T follicular helper cell (primary cell): ENCODE results near the gene ABCF2.

ENCODE experiments used
- DNase-seq: peaks from one replicate; pipeline ENCODE4 v3.0.0-alpha.2; 2020; ENCODE audit warnings: low read depth
- total RNA-seq, 2 experiments: gene quantifications; one replicate each; lab custom pipeline; 2026; lab: John Stamatoyannopoulos, UW

The ABCF2 gene
- total RNA-seq, result 27.3 to 75.9 reads per million in 2 experiments

- peak; percentile 97 for DNase-seq
Measured at GRCh38 chr7:151226875-151227782, at the start of gene ABCF2. ABCF2 (minus strand) TSS chr7:151227205; CDS start chr7:151226458, 747 bp downstream.

GRCh38 chr7:151275813-151276577 is 49.0 kb upstream of the ABCF2 start:
- no peak for DNase-seq

DNA sequence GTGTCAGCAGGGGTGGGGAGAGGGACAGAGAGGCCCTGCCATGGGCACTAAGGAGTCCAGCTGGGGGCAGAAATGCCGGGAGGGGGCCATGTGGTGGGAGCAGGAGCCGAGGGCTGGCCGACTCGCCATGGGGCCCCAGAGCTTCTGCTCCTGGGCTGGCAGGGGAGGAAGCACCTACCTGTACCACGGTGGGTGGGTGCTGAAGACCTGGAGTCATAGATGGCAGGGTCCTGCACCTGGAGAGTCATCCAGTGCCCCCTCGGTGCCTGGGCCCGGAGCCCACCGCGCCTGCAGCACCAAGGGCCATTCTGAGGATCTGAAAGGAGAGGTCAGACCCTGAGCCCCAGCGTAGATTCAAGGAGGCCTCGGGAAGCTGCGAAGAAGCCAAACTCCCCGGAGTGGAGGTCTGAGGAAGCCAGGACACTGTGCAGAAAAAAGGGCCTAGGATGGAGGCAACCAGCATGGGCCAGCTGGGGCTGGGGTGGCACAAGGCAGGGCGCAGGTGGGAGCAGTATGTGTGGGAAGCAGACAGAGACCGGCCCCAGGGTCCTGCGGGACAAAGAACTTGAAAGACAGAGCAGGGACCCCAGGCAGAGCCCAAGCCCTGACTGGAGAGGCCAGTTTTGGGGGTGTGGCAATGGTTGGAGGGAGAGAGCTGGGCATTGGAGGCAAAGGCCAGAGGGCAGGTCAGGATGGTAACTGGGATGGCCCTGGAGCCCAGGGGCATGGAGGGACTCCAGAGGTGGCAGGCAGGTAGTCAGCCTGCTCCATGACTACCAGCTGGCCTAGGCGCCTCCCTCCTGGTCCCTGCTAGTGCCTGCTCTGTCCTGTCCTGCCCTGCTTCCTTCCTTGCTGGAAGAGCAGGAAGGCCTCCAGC is 48.2 kb upstream of the ABCF2 start:
- DNase-seq, result no peak

GRCh38 chr7:151274396-151274795 is 47.4 kb upstream of the ABCF2 start:
- DNase-seq, result no peak

- no peak for DNase-seq
Measured at GRCh38 chr7:151273651-151274390, 46.8 kb upstream of the ABCF2 start.

- DNase-seq, result no peak
Measured at GRCh38 chr7:151272877-151273276, 45.9 kb upstream of the ABCF2 start.

DNA sequence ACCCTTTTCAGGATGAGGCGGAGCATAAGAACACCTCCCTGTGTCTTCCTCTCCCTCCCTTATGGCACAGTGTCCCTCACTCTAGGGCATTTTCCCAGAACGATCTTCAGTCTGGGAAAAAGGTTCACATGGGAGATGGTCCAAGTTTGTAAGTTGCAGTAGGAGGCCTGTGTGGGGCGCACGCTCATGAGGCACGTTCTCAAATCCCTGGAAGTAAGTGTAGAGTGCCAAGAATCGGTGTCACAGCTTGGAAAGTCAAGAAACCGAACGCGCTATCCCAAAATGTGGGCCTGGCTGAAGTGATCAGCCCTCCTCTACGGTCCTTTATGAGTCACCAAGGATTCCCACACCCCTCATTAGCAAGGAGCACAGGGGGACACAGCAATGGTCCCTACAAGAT is 45.4 kb upstream of the ABCF2 start:
- DNase-seq, result no peak

DNA sequence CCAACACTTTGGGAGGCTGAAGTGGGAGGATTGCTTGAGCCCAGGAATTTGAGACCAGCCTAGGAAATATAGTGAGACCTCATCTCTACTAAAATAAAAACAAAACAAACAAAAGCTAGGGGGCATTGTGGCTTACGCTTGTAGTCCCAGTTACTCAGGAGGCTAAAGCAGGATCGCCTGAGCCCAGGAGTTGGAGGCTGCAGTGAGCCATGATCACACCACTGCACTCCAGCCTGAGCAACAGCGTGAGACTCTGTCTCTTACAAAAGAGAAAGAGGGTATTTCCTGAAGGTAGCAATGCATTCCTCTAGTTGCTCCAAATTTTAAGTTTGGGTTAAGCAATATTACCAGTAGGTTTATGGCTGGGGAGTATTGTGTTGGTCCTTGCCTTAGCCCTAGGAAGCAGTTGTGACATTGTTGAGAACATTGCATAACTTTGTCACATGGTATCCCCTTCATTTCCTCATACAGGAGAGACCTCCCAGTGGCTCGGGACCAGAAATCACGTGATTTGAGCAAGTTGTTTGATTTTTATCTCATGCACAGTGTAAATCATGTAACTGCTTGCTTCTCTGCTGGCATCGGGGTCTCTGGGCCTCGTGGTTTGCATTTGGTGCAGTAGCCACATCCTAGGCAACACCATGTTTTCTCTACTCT is 44.8 kb upstream of the ABCF2 start:
- DNase-seq, result no peak

GRCh38 chr7:151269511-151269910 is 42.5 kb upstream of the ABCF2 start:
- no peak for DNase-seq

DNA sequence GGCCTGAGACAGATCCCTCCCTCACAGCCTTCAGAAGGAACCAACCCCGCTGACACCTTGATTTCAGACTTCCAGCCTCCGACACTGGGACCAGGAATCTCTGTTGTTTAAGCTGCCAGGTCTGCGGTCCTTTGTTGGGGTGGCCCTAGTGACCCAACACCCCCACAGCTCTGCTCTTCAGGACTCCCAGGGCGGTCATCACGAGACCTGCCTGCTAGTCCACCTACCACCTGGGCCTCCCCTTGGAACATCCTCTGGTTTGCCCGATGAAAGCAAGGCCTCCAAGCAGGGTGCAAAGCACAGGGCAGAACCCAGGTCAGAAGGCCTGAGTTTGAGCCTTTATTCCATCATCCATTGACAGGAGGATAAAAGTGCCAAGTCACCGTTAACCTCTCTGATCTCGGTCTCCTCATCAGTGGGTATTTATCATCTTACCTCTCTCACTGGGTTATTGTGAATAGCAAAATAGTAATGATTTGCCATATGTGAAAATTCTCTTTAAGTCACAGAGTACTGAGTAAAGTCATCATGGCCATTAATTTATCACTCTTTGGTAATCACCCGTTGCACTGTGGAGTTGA is 38.4 kb upstream of the ABCF2 start:
- DNase-seq, result no peak

GRCh38 chr7:151264615-151265014 is 37.6 kb upstream of the ABCF2 start:
- DNase-seq, result no peak

- DNase-seq, result no peak
Measured at GRCh38 chr7:151261529-151261928, 34.5 kb upstream of the ABCF2 start.

DNA sequence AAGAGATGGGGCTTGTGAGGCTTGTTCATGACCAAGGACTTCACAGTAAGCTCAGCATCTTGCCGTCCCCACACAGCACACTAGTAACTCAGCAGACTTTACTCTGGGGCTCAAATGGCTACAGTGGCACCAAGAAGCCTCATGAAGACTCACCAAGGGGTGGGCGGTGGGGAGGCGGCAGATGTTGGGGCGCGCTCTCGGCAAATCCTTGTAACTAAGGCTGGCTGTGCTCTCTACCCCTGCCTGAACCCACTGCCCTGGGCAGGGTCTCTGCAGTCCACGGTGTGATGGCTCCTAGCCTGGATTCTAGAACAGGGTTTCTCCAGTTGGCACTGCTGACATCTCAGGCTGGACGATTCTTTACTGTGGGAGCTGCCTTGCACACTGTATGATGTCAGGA is 33.9 kb upstream of the ABCF2 start:
- DNase-seq, result no peak

DNA sequence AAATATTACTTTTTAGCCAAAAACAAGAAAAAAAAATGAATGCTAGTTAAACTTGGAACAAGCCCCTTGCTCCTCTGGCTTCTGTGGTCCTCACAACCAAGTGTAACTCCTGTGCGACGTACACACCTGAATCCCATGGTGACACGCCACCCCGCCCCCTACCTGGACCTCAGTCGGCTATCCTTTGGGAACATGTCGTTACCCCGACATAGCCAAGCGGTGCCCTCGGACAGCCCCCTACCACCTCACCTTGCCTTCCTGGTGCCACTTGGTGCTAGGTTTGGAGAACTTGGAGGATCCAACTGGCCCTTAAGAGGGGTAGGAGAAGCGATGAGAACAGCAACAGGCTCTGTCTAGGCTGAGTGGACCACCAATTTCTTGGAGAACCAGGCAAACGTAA is 33.5 kb upstream of the ABCF2 start:
- no peak for DNase-seq

DNA sequence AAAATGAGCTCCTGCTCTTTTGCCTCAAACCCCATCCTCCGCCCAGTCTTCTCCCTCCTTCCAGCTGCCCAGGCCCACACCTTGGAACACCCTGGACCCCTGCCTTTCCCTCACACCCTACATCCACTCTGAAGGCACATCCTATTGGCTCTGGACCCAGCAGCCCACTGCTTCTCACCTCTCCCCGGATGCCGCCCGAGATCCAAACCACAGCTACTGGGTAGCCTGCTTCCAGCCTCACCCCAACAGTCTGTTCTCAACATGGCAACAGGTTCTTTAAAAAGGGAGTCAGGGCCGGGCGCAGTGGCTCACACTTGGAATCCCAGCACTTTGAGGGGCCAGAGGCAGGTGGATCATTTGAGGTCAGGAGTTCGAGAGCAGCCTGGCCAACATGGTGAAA is 31.0 kb upstream of the ABCF2 start:
- no peak for DNase-seq

- DNase-seq, result no peak
Measured at GRCh38 chr7:151256410-151257045, 29.5 kb upstream of the ABCF2 start.

- DNase-seq, result no peak
Measured at GRCh38 chr7:151255390-151255789, 28.4 kb upstream of the ABCF2 start.

DNA sequence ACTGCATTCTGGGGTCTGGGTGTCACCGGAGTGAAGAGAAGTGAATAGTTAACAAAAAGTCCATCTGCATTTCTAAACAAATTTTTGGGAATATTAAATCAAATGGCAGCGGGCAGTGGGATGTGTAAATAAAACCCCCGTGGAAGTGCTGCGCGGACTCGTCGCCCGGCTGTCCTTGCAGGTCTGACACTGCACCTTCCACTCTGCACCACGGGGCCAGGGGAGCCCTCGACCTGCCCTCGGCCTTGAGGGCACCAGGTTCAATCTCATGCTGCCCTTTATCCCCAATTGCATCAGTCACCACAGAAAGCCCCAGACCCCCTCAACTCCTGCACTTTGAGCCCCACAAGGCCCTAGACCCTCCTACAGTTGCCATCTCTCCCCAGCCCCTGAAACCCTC is 27.8 kb upstream of the ABCF2 start:
- DNase-seq, result no peak

GRCh38 chr7:151254316-151254715 is 27.3 kb upstream of the ABCF2 start:
- DNase-seq, result no peak
